Pancreas (tissue), 10 donors: Measurements from ENCODE around the gene ATL1. TPM values are rescaled to one million over a fixed set of nuclear protein-coding genes. Genes with fewer than 3 reads are reported as not detected.
A peak's percentile ranks its signal among the peaks of the same experiment; 100 is the strongest.

Experiments used
- ATAC-seq, 4 donors: fragments of 200-7000 bp; cut with Tn5 transposase; one replicate each; pipeline versions ENCODE4 v1.8.0 to v1.9.1; 2020; ENCODE audit warnings: mild to moderate bottlenecking in 4 of 4, moderate library complexity in 4 of 4
- DNase-seq, 6 donors: peaks; one replicate each; pipeline ENCODE4 v3.0.0-alpha.2; 2020
- FAIRE-seq: peaks from 2 replicates; lab custom pipeline; 2012; peaks lifted over from hg19 to GRCh38; lab: Jason Lieb, UNC
- H3K27ac ChIP-seq, 4 donors: fragments of 200-600 bp; sonication (generic); 1 replicate in 3 of 4; 2 replicates in 1 of 4; pipeline versions ENCODE4 v1.5.0 to v1.8.0; 2020
- H3K27me3 ChIP-seq, 4 donors: fragments of 200-600 bp; one replicate each; pipeline ENCODE4 v1.8.0; 2021
- H3K36me3 ChIP-seq, 3 donors: fragments of 200-600 bp; sonication (generic) in 1 of 3; one replicate each; pipeline versions ENCODE4 v1.5.0 to v1.8.0; 2020 to 2021
- H3K4me1 ChIP-seq, 3 donors: fragments of 200-600 bp; one replicate each; pipeline ENCODE4 v1.8.0; 2021
- H3K4me3 ChIP-seq, 4 donors: fragments of 200-600 bp; sonication (generic) in 2 of 4; one replicate each; pipeline versions ENCODE4 v1.5.0 to v1.8.0; 2020 to 2021
- H3K9me3 ChIP-seq, 4 donors: fragments of 200-600 bp; one replicate each; pipeline ENCODE4 v1.8.0; 2021
- WGBS, 2 donors: extraction: QIAGEN DNeasy Blood & Tissue Kit; methylation state at CpG; one replicate each; pipeline ENCODE4 v1.1.7; 2013; 5-methylcytosine and 5-hydroxymethylcytosine counted together
- intact Hi-C, 3 donors: fragments of 100-400 bp; cut with DNase I; formaldehyde crosslinking; loops; one replicate each; pipeline versions ENCODE4 v1.11.1 to v1.14.2; 2022
- polyA plus RNA-seq, 2 donors: library from polyadenylated mRNA; stranded (reverse); fragments of 200-250 nt; gene quantifications; one replicate each; pipeline ENCODE4 v1.2.3, GENCODE V29; 2013
- total RNA-seq, 6 donors: library from RNA; stranded (reverse); fragmentation: NEBNext Ultra II Directional in 4 of 6; extraction: Animal tissue kit (Norgen Biotek cat#: 25700) in 4 of 6; gene quantifications; one replicate each; pipeline versions ENCODE4 v1.2.1 to v1.2.4, GENCODE V29; 2021 to 2023
- TF ChIP-seq, protein P1 (sequence below), 4 donors: fragments of 200-600 bp; sonication (generic) in 3 of 4; IDR thresholded peaks; one replicate each; pipeline versions ENCODE4 v1.5.0 to v1.8.0; 2021; ENCODE audit warnings: antibody characterized with exemption in 4 of 4
- donor health status: healthy with polysubstance abuse.
- donor health status: DM: no; HTN: no; CAD: no; lungs with moderate emphysema.
- donor health status: DM: no; HTN: no; CAD: no.
- donor health status: control.
- donor health status: control.
- donor health status: Bipolar disorder and iron deficiency.
- donor health status: DM: yes; HTN: yes; CAD: no.
- donor health status: DM: no; HTN: no; CAD: no.
- donor health status: DM: no; HTN: no; CAD: no.
- donor health status: DM: yes; HTN: yes; CAD: no.

ATL1 gene
- total and polyA plus RNA-seq, 8 donors: 1.3 to 6.1 (median 3.2) TPM

DNA sequence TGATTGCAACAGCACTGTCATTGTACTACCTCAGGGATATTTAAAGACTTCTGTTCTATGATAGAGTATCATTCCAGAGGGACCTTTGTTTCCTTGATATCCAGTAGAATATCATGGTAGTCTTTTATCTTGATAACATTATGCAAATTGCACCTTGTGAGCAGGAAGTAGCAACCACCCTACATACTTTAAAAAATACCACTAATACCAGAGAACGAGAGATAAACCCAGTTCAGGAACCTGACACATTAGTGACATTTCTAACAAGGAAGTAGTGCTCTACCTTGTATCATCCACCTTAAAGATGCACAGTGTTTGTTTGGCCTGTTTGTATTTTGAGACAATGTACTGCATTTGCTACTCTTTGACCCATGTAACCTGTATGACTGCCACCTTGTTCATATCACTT, 18.8 kb upstream of the ATL1 start:
- H3K36me3 ChIP-seq: no peaks in the 10 kb centered on the region
- no peaks in the 10 kb centered on the region for H3K9me3 ChIP-seq
- 59 to 83% methylated on average over 1 of the region's 1 CpG for WGBS, 2 donors
- no peak overlapping the region for H3K4me3 ChIP-seq
- DNase-seq: no peak
- ATAC-seq: no peak
- FAIRE-seq: no peak
- no peaks in the 10 kb centered on the region for H3K27me3 ChIP-seq
- TF ChIP-seq, protein P1, sequence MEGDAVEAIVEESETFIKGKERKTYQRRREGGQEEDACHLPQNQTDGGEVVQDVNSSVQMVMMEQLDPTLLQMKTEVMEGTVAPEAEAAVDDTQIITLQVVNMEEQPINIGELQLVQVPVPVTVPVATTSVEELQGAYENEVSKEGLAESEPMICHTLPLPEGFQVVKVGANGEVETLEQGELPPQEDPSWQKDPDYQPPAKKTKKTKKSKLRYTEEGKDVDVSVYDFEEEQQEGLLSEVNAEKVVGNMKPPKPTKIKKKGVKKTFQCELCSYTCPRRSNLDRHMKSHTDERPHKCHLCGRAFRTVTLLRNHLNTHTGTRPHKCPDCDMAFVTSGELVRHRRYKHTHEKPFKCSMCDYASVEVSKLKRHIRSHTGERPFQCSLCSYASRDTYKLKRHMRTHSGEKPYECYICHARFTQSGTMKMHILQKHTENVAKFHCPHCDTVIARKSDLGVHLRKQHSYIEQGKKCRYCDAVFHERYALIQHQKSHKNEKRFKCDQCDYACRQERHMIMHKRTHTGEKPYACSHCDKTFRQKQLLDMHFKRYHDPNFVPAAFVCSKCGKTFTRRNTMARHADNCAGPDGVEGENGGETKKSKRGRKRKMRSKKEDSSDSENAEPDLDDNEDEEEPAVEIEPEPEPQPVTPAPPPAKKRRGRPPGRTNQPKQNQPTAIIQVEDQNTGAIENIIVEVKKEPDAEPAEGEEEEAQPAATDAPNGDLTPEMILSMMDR (IDR thresholded peaks at IDR 0.05): no peak
- no peak overlapping the region for H3K27ac ChIP-seq
- H3K4me1 ChIP-seq: peaks cover 5 to 25% (median 18%) of the 10 kb centered on the region in 3 donors
- intact Hi-C loops: loop anchor here in 1 of 3 donors (10.0 kb wide), 1 partner anchor 234 kb away; no protein-coding TSS in a partner anchor

- FAIRE-seq (peak; percentile 80), ATAC-seq (peak; percentile 33 to 82 (median 72)), DNase-seq (peak in 2 of 6 donors; percentile 27 to 34)
- 2 to 3% methylated on average over 2 of the region's 2 CpGs for WGBS, 2 donors
- H3K27ac ChIP-seq: no peak overlapping the region
- intact Hi-C loops: loop anchor here in 1 of 3 donors (10.0 kb wide), 1 partner anchor 232 kb away; no protein-coding TSS in a partner anchor
- H3K4me3 ChIP-seq: no peak overlapping the region
- TF ChIP-seq, protein P1 (IDR thresholded peaks at IDR 0.05): peak; percentile 25 to 47 (median 34)
- H3K9me3 ChIP-seq: no peaks in the 10 kb centered on the region
- H3K27me3 ChIP-seq: no peaks in the 10 kb centered on the region
- H3K36me3 ChIP-seq: no peaks in the 10 kb centered on the region
- peaks cover 5 to 28% (median 22%) of the 10 kb centered on the region in 3 donors for H3K4me1 ChIP-seq
These were observed 17.0 kb upstream of the ATL1 start for GRCh38 chr14:50542941-50543418.

DNA sequence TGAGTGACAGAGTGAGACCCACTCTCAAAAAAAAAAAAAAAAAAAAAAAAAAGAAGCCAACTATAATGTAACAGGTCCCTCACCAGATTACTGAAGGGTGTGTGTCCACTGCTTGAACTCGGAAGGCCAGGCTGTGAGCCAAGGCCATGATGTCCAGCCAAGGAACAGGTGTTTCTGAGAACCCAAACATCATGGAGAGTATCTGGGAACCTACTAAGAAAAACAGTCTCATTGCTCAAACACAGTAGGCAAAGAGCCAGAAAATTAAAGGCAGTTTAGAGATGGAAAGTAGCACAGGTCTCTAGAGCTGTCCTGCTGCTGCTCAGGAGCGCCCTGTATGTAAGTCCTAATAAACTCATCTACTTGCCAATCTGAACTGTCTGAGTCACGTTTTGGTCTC, 15.0 kb upstream of the ATL1 start:
- Histone ChIP-seq H3K27ac (peak overlapping the region in 3 of 4 donors; percentile 11 to 57 (median 44)), H3K9me3 (no peaks in the 10 kb centered on the region), H3K36me3 (no peaks in the 10 kb centered on the region), H3K4me3 (no peak overlapping the region), H3K4me1 (peaks cover 5 to 22% (median 22%) of the 10 kb centered on the region in 3 donors), H3K27me3 (no peaks in the 10 kb centered on the region)
- intact Hi-C loops: loop anchor here in 1 of 3 donors (10.0 kb wide), 1 partner anchor 230 kb away; no protein-coding TSS in a partner anchor
- ATAC-seq (peak; percentile 67 to 89 (median 83)), DNase-seq (peak; percentile 57 to 82 (median 72)), FAIRE-seq (no peak)
- TF ChIP-seq, protein P1 (IDR thresholded peaks at IDR 0.05): no peak
- WGBS, 2 donors: 53 to 55% methylated on average over 3 of the region's 3 CpGs

GRCh38 chr14:50545618-50546017, 14.3 kb upstream of the ATL1 start:
- TF ChIP-seq, protein P1 (IDR thresholded peaks at IDR 0.05): no peak
- Histone ChIP-seq H3K36me3 (no peaks in the 10 kb centered on the region), H3K9me3 (no peaks in the 10 kb centered on the region), H3K27me3 (no peaks in the 10 kb centered on the region), H3K27ac (peak overlapping the region in 3 of 4 donors; percentile 11 to 57 (median 44)), H3K4me3 (no peak overlapping the region), H3K4me1 (peaks cover 5 to 22% (median 22%) of the 10 kb centered on the region in 3 donors)
- intact Hi-C loops: loop anchor here in 1 of 3 donors (10.0 kb wide), 1 partner anchor 229 kb away; no protein-coding TSS in a partner anchor
- DNase-seq (peak in 3 of 6 donors; percentile 27 to 45 (median 34)), ATAC-seq (peak; percentile 74 to 84 (median 80)), FAIRE-seq (no peak)
- 36 to 48% methylated on average over 3 of the region's 3 CpGs for WGBS, 2 donors

GRCh38 chr14:50550294-50550693, 9.7 kb upstream of the ATL1 start:
- no peaks in the 10 kb centered on the region for H3K9me3 ChIP-seq
- no peak overlapping the region for H3K27ac ChIP-seq
- H3K27me3 ChIP-seq: no peaks in the 10 kb centered on the region
- no peak overlapping the region for H3K4me3 ChIP-seq
- ATAC-seq (no peak), DNase-seq (no peak), FAIRE-seq (no peak)
- 88 to 98% methylated on average over 1 of the region's 1 CpG for WGBS, 2 donors
- intact Hi-C loops: no loop called here
- TF ChIP-seq, protein P1 (IDR thresholded peaks at IDR 0.05): no peak
- peaks cover 0 to 13% (median 12%) of the 10 kb centered on the region in 3 donors for H3K4me1 ChIP-seq
- no peaks in the 10 kb centered on the region for H3K36me3 ChIP-seq
